Loucy (cell line): ENCODE results near the gene SYT1.

Experiments used
- H2AFZ ChIP-seq: fragments of 200-600 bp; sonication (generic); 2 replicates; pipeline ENCODE4 v1.6.0; 2016; ENCODE audit warnings: antibody characterized with exemption, mild to moderate bottlenecking, low read length, moderate library complexity
- H3F3A ChIP-seq: fragments of 200-600 bp; 2 replicates; pipeline ENCODE4 v1.6.0; 2016; ENCODE audit warnings: antibody characterized with exemption, low read depth, mild to moderate bottlenecking
- H3K27me3 ChIP-seq: fragments of 200-600 bp; sonication (generic); 2 replicates; pipeline ENCODE4 v1.6.1; 2014; ENCODE audit warnings: low read length, mild to moderate bottlenecking; ENCODE audit not compliant: insufficient read depth, poor library complexity, severe bottlenecking
- H3K36me3 ChIP-seq: fragments of 200-600 bp; sonication (generic); 2 replicates; pipeline ENCODE4 v1.6.1; 2016; ENCODE audit warnings: low read length; ENCODE audit not compliant: insufficient read depth
- H3K4me1 ChIP-seq: fragments of 200-600 bp; sonication (generic); 2 replicates; pipeline ENCODE4 v1.5.1; 2014; ENCODE audit warnings: low read length, mild to moderate bottlenecking; ENCODE audit not compliant: insufficient read depth, poor library complexity, severe bottlenecking
- H3K4me2 ChIP-seq: fragments of 200-600 bp; sonication (generic); 2 replicates; pipeline ENCODE4 v1.6.0; 2014; ENCODE audit warnings: antibody characterized with exemption, low read length, low read depth, mild to moderate bottlenecking; ENCODE audit not compliant: poor library complexity, severe bottlenecking
- H3K4me3 ChIP-seq: fragments of 200-600 bp; sonication (generic); 2 replicates; pipeline ENCODE4 v1.5.1; 2014; ENCODE audit warnings: low read length, mild to moderate bottlenecking, mixed read lengths; ENCODE audit not compliant: poor library complexity, severe bottlenecking
- H3K79me2 ChIP-seq: fragments of 200-600 bp; sonication (generic); 2 replicates; pipeline ENCODE4 v1.6.1; 2014; ENCODE audit warnings: low read length; ENCODE audit not compliant: insufficient read depth
- H3K9ac ChIP-seq: fragments of 200-600 bp; sonication (generic); 2 replicates; pipeline ENCODE4 v1.6.0; 2014; ENCODE audit warnings: mild to moderate bottlenecking, low read depth, low read length, moderate library complexity; ENCODE audit not compliant: poor library complexity, severe bottlenecking
- H3K9me2 ChIP-seq: fragments of 200-600 bp; sonication (generic); replicated peaks from 2 replicates; pipeline ENCODE4 v1.6.1; 2016; ENCODE audit warnings: low read depth, low read length, mixed read lengths
- H3K9me3 ChIP-seq: fragments of 200-600 bp; sonication (generic); 2 replicates; pipeline ENCODE4 v1.6.1; 2014; ENCODE audit warnings: mild to moderate bottlenecking, antibody characterized with exemption, low read length, low read depth; ENCODE audit not compliant: insufficient read depth
- H4K20me1 ChIP-seq: fragments of 200-600 bp; sonication (generic); 2 replicates; pipeline ENCODE4 v1.6.0; 2014; ENCODE audit warnings: antibody characterized with exemption, low read length, mild to moderate bottlenecking; ENCODE audit not compliant: insufficient read depth, poor library complexity, severe bottlenecking
- EZH2phosphoT487 ChIP-seq: fragments of 200-600 bp; IDR thresholded peaks from 2 replicates; pipeline ENCODE4 v1.6.1; 2018; ENCODE audit warnings: antibody characterized with exemption, mild to moderate bottlenecking, moderate library complexity, borderline replicate concordance
- TF ChIP-seq, protein P1 (sequence below): fragments of 200-600 bp; sonication (generic); conservative IDR thresholded peaks from 2 replicates; pipeline ENCODE4 v1.5.1; 2014; ENCODE audit warnings: mild to moderate bottlenecking, antibody characterized with exemption, low read length

The SYT1 gene

GRCh38 chr12:78871566-78871965, 7.0 kb downstream of the SYT1 start:
- TF ChIP-seq, protein P1, sequence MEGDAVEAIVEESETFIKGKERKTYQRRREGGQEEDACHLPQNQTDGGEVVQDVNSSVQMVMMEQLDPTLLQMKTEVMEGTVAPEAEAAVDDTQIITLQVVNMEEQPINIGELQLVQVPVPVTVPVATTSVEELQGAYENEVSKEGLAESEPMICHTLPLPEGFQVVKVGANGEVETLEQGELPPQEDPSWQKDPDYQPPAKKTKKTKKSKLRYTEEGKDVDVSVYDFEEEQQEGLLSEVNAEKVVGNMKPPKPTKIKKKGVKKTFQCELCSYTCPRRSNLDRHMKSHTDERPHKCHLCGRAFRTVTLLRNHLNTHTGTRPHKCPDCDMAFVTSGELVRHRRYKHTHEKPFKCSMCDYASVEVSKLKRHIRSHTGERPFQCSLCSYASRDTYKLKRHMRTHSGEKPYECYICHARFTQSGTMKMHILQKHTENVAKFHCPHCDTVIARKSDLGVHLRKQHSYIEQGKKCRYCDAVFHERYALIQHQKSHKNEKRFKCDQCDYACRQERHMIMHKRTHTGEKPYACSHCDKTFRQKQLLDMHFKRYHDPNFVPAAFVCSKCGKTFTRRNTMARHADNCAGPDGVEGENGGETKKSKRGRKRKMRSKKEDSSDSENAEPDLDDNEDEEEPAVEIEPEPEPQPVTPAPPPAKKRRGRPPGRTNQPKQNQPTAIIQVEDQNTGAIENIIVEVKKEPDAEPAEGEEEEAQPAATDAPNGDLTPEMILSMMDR: no peak
- no peaks in the 10 kb centered on the region for H3F3A ChIP-seq
- no peak overlapping the region for H2AFZ ChIP-seq
- no peaks in the 10 kb centered on the region for H3K4me1 ChIP-seq
- H3K4me2 ChIP-seq: no peak overlapping the region
- H3K9me3 ChIP-seq: no peaks in the 10 kb centered on the region
- no peaks in the 10 kb centered on the region for H3K36me3 ChIP-seq
- H3K9me2 ChIP-seq: no peaks in the 10 kb centered on the region
- H3K27me3 ChIP-seq: no peaks in the 10 kb centered on the region
- H3K79me2 ChIP-seq: no peaks in the 10 kb centered on the region
- no peak overlapping the region for H3K9ac ChIP-seq
- H4K20me1 ChIP-seq: no peaks in the 10 kb centered on the region
- no peak overlapping the region for H3K4me3 ChIP-seq

DNA sequence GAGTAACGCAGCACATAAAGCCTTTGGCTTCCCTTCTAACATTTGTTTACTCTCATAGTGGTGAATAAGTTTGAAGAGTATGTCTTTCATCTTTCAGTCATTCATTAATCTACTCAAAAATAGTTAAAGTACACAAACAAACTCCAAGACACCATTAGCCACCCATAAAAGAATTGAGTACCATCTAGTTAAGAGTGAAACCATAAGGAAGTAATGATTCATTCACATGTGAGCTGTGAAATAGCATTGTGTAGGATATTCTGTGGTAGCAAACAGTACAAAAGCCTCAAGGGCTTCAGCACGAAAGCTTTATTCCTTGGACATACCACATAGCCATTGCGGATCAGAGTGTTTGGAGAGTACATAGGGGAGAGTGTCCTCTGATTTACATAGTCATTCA, 13.9 kb downstream of the SYT1 start:
- H3K4me2 ChIP-seq: no peak overlapping the region
- no peaks in the 10 kb centered on the region for H3K36me3 ChIP-seq
- no peaks in the 10 kb centered on the region for H3K4me1 ChIP-seq

DNA sequence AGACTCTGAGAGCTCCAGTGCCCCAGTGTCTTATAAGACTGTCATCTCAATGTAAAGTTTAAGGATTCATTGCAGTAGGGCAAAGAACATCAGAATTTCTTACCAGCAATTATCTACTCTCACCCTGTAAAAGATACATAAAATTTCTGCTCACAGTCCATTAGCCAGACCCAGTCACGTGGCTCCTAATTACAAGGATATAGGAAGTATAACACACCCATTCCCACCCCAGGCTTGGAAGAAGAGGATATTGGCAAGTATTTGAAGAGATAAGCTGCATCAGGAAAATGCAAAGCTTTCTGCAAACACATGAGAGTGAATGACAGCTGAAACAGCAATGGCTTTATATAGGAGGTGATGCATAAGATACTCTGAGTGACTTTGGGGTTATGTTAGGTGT, 14.3 kb downstream of the SYT1 start:
- Histone ChIP-seq H3K36me3 (no peaks in the 10 kb centered on the region), H3K79me2 (no peaks in the 10 kb centered on the region), H3K4me1 (no peaks in the 10 kb centered on the region), H4K20me1 (no peaks in the 10 kb centered on the region), H3K9me3 (no peaks in the 10 kb centered on the region), H3K4me2 (no peak overlapping the region), H3K9me2 (no peaks in the 10 kb centered on the region), H3K4me3 (no peak overlapping the region), H3F3A (no peaks in the 10 kb centered on the region), H3K27me3 (no peaks in the 10 kb centered on the region), H3K9ac (no peak overlapping the region), H2AFZ (no peak overlapping the region)
- TF ChIP-seq, protein P1: no peak
- no peak for TF ChIP-seq EZH2phosphoT487

More for the DNA sequence above, 13.9 kb downstream of the SYT1 start:
- Histone ChIP-seq H3K4me3 (no peak overlapping the region), H3K9ac (no peak overlapping the region), H4K20me1 (no peaks in the 10 kb centered on the region), H2AFZ (no peak overlapping the region), H3K9me3 (no peaks in the 10 kb centered on the region), H3K27me3 (no peaks in the 10 kb centered on the region), H3K9me2 (no peaks in the 10 kb centered on the region), H3F3A (no peaks in the 10 kb centered on the region), H3K79me2 (no peaks in the 10 kb centered on the region)
- TF ChIP-seq, protein P1: no peak
- TF ChIP-seq EZH2phosphoT487: no peak
